GM13977 (cell line): Measurements from ENCODE around the gene TBC1D12.

Experiments used
- DNase-seq: peaks from one replicate; pipeline ENCODE4 v3.0.0; 2012; ENCODE audit warnings: low spot score
- CTCF ChIP-seq: IDR thresholded peaks from 2 replicates; pipeline ENCODE4 v1.5.1; 2012; ENCODE audit warnings: mild to moderate bottlenecking, control low read depth; ENCODE audit not compliant: insufficient read depth; ENCODE audit errors: extremely low read depth, missing control alignments
- in situ Hi-C: fragments of 300-500 bp; cut with MboI; formaldehyde crosslinking; loops from one replicate; pipeline ENCODE4 v1.12.0; 2022; ENCODE audit warnings: low sequenced_read_pairs, low pct_unique_long_range_greater_than_20kb, mixed read lengths, inconsistent platforms; ENCODE audit not compliant: unreplicated experiment

TBC1D12 gene

GRCh38 chr10:94443047-94443446 lies 40.7 kb downstream of the TBC1D12 start:
- in situ Hi-C loops, result loop anchor here (10.0 kb wide), 1 partner anchor 168 kb away; no protein-coding TSS in a partner anchor
- TF ChIP-seq CTCF, result no peak
- DNase-seq, result no peak

- in situ Hi-C loops, result loop anchor here (10.0 kb wide), 1 partner anchor 169 kb away; no protein-coding TSS in a partner anchor
- DNase-seq, result no peak
- TF ChIP-seq CTCF, result no peak
Measured at GRCh38 chr10:94443549-94443948, 41.2 kb downstream of the TBC1D12 start.

- in situ Hi-C loops, result no loop called here
- no peak for DNase-seq
- no peak for TF ChIP-seq CTCF
Measured at GRCh38 chr10:94450782-94451181, 48.4 kb downstream of the TBC1D12 start.

GRCh38 chr10:94451883-94452519 lies 49.7 kb downstream of the TBC1D12 start:
- DNase-seq, result no peak
- TF ChIP-seq CTCF, result no peak
- in situ Hi-C loops, result no loop called here

GRCh38 chr10:94456942-94457341 lies 54.6 kb downstream of the TBC1D12 start:
- DNase-seq, result no peak
- in situ Hi-C loops, result no loop called here
- no peak for TF ChIP-seq CTCF

- no peak for DNase-seq
- no peak for TF ChIP-seq CTCF
- in situ Hi-C loops, result no loop called here
Measured at GRCh38 chr10:94459385-94459784, 57.0 kb downstream of the TBC1D12 start.
